H1 (cell line): ENCODE results near the gene ATR. TPM values are rescaled to one million over a fixed set of nuclear protein-coding genes. Genes with fewer than 3 reads are reported as not detected.

Experiments
- ASH2L ChIP-seq: fragments of 200-600, 300-600 bp; sonication (generic); IDR thresholded peaks from one replicate; pipeline ENCODE4 v1.7.1; 2017; ENCODE audit warnings: low read length
- BCL11A ChIP-seq, 2 experiments: IDR thresholded peaks; one replicate each; pipeline ENCODE4 v1.6.1; 2011; ENCODE audit warnings: low read depth in 2 of 2, low read length in 2 of 2, mild to moderate bottlenecking in 2 of 2
- BRCA1 ChIP-seq: IDR thresholded peaks from 2 replicates; pipeline ENCODE4 v1.6.1; 2012; ENCODE audit warnings: low read depth, low read length, improper control_type of control experiment
- CHD1 ChIP-seq: IDR thresholded peaks from 2 replicates; pipeline ENCODE4 v1.6.1; 2012; ENCODE audit warnings: low read depth, low read length, improper control_type of control experiment
- KDM1A ChIP-seq: fragments of 200-600, 300-600 bp; sonication (generic); IDR thresholded peaks from 2 replicates; pipeline ENCODE4 v1.7.1; 2016; ENCODE audit warnings: mild to moderate bottlenecking, low read length, borderline replicate concordance
- KDM4A ChIP-seq: IDR thresholded peaks from one replicate; pipeline ENCODE4 v1.7.1; 2012; ENCODE audit warnings: low read depth, mild to moderate bottlenecking, moderate library complexity, low read length, inconsistent platforms; ENCODE audit not compliant: severe bottlenecking
- MAFK ChIP-seq: IDR thresholded peaks from 2 replicates; pipeline ENCODE4 v1.6.1; 2012; ENCODE audit warnings: low read depth, mild to moderate bottlenecking, improper control_type of control experiment, low read length
- NRF1 ChIP-seq: IDR thresholded peaks from 2 replicates; pipeline ENCODE4 v1.6.1; 2011; ENCODE audit warnings: mild to moderate bottlenecking, low read depth, low read length, improper control_type of control experiment
- RXRA ChIP-seq: IDR thresholded peaks from 2 replicates; pipeline ENCODE4 v1.6.1; 2011; ENCODE audit warnings: low read depth, mild to moderate bottlenecking, low read length, moderate library complexity; ENCODE audit not compliant: insufficient read depth
- SUZ12 ChIP-seq: fragments of 200-600 bp; sonication (generic); IDR thresholded peaks from 2 replicates; pipeline ENCODE4 v1.6.1; 2012; ENCODE audit warnings: mild to moderate bottlenecking, inconsistent platforms, low read length, moderate library complexity, mixed read lengths
- polyA plus RNA-seq, 7 experiments: library from polyadenylated mRNA; depleted of rRNA in 3 of 7; stranded (reverse) in 5 of 7; unstranded in 2 of 7; fragments of >200 nt in 5 of 7; fragments of 200-250 nt in 2 of 7; gene quantifications; 1 replicate in 5 of 7; 2 replicates in 1 of 7; 4 replicates in 1 of 7; pipeline versions ENCODE4 v1.2.1 to v1.2.3, GENCODE V29; 2011 to 2013; ENCODE audit warnings: missing spikeins in 2 of 7, mixed read lengths in 2 of 7
- total RNA-seq: library from RNA; stranded (reverse); fragmentation: NEBNext Ultra II Directional; extraction: Animal tissue kit (Norgen Biotek cat#: 25700); gene quantifications from 2 replicates; pipeline ENCODE4 v1.2.1, GENCODE V29; 2021
- TF ChIP-seq, protein P1 (sequence below): fragments of 300-600 bp; sonication (generic); IDR thresholded peaks from 2 replicates; pipeline ENCODE4 v1.7.1; 2012; ENCODE audit warnings: low read length, moderate library complexity, mild to moderate bottlenecking, inconsistent platforms; ENCODE audit not compliant: insufficient replicate concordance

ATR gene
- total and polyA plus RNA-seq, 2 of the 8 experiments (the other 6 are each of a cell fraction or from before 2014, with no cell fraction given) = 8.4 to 23.2 TPM

GRCh38 chr3:142625153-142625440 is 46.6 kb upstream of the ATR start (continued):
- TF ChIP-seq, protein P1, sequence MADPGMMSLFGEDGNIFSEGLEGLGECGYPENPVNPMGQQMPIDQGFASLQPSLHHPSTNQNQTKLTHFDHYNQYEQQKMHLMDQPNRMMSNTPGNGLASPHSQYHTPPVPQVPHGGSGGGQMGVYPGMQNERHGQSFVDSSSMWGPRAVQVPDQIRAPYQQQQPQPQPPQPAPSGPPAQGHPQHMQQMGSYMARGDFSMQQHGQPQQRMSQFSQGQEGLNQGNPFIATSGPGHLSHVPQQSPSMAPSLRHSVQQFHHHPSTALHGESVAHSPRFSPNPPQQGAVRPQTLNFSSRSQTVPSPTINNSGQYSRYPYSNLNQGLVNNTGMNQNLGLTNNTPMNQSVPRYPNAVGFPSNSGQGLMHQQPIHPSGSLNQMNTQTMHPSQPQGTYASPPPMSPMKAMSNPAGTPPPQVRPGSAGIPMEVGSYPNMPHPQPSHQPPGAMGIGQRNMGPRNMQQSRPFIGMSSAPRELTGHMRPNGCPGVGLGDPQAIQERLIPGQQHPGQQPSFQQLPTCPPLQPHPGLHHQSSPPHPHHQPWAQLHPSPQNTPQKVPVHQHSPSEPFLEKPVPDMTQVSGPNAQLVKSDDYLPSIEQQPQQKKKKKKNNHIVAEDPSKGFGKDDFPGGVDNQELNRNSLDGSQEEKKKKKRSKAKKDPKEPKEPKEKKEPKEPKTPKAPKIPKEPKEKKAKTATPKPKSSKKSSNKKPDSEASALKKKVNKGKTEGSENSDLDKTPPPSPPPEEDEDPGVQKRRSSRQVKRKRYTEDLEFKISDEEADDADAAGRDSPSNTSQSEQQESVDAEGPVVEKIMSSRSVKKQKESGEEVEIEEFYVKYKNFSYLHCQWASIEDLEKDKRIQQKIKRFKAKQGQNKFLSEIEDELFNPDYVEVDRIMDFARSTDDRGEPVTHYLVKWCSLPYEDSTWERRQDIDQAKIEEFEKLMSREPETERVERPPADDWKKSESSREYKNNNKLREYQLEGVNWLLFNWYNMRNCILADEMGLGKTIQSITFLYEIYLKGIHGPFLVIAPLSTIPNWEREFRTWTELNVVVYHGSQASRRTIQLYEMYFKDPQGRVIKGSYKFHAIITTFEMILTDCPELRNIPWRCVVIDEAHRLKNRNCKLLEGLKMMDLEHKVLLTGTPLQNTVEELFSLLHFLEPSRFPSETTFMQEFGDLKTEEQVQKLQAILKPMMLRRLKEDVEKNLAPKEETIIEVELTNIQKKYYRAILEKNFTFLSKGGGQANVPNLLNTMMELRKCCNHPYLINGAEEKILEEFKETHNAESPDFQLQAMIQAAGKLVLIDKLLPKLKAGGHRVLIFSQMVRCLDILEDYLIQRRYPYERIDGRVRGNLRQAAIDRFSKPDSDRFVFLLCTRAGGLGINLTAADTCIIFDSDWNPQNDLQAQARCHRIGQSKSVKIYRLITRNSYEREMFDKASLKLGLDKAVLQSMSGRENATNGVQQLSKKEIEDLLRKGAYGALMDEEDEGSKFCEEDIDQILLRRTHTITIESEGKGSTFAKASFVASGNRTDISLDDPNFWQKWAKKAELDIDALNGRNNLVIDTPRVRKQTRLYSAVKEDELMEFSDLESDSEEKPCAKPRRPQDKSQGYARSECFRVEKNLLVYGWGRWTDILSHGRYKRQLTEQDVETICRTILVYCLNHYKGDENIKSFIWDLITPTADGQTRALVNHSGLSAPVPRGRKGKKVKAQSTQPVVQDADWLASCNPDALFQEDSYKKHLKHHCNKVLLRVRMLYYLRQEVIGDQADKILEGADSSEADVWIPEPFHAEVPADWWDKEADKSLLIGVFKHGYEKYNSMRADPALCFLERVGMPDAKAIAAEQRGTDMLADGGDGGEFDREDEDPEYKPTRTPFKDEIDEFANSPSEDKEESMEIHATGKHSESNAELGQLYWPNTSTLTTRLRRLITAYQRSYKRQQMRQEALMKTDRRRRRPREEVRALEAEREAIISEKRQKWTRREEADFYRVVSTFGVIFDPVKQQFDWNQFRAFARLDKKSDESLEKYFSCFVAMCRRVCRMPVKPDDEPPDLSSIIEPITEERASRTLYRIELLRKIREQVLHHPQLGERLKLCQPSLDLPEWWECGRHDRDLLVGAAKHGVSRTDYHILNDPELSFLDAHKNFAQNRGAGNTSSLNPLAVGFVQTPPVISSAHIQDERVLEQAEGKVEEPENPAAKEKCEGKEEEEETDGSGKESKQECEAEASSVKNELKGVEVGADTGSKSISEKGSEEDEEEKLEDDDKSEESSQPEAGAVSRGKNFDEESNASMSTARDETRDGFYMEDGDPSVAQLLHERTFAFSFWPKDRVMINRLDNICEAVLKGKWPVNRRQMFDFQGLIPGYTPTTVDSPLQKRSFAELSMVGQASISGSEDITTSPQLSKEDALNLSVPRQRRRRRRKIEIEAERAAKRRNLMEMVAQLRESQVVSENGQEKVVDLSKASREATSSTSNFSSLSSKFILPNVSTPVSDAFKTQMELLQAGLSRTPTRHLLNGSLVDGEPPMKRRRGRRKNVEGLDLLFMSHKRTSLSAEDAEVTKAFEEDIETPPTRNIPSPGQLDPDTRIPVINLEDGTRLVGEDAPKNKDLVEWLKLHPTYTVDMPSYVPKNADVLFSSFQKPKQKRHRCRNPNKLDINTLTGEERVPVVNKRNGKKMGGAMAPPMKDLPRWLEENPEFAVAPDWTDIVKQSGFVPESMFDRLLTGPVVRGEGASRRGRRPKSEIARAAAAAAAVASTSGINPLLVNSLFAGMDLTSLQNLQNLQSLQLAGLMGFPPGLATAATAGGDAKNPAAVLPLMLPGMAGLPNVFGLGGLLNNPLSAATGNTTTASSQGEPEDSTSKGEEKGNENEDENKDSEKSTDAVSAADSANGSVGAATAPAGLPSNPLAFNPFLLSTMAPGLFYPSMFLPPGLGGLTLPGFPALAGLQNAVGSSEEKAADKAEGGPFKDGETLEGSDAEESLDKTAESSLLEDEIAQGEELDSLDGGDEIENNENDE = no peak
- TF ChIP-seq RXRA = no peak
- no peak for TF ChIP-seq MAFK
- TF ChIP-seq KDM1A = no peak
- no peak for TF ChIP-seq BCL11A (IDR thresholded peaks at IDR 0.05; ENCODE audit: low read depth in 2 of 2, low read length in 2 of 2)
- no peak for TF ChIP-seq SUZ12
- no peak for TF ChIP-seq NRF1
- TF ChIP-seq CHD1 = no peak
- no peak for TF ChIP-seq ASH2L
- no peak for TF ChIP-seq BRCA1
- no peak for TF ChIP-seq KDM4A
